GM12878 (cell line): ENCODE measurements around the gene RAPGEF6. TPM values are rescaled to one million over a fixed set of nuclear protein-coding genes. Genes with fewer than 3 reads are reported as not detected.

Experiments used
- ATAC-seq: fragments of 200-7000 bp; cut with Tn5 transposase; 3 replicates; pipeline ENCODE4 v1.9.1; 2020; ENCODE audit warnings: mild to moderate bottlenecking, moderate library complexity
- BruUV-seq: library from RNA; stranded (reverse); fragments of 400-500 nt; replicated peaks from 2 replicates; lab custom pipeline; 2021; lab: Mats Ljungman, UMichigan
- CTCF ChIA-PET: fragments of 300-600 bp; sonication (Branson Sonifier 250); formaldehyde crosslinking; extraction: SDS; loops from one replicate; lab custom pipeline; 2021; ENCODE audit warnings: inconsistent platforms; lab: Yijun Ruan, JAX
- POLR2A ChIA-PET: fragments of 350-600 bp; formaldehyde crosslinking; extraction: SDS; loops from one replicate; lab custom pipeline; 2021; ENCODE audit warnings: inconsistent platforms; lab: Charles Lee
- RAD21 ChIA-PET: fragments of 300-600 bp; sonication (Branson Sonifier 250); formaldehyde crosslinking; loops from one replicate; lab custom pipeline; 2023; ENCODE audit warnings: antibody characterized with exemption; ENCODE audit not compliant: unreplicated experiment; lab: Charles Lee
- SMC1A ChIA-PET: fragments of 300-600 bp; sonication (Branson Sonifier 250); formaldehyde crosslinking; loops from one replicate; lab custom pipeline; 2023; ENCODE audit not compliant: unreplicated experiment, uncharacterized antibody; lab: Charles Lee
- DNase-seq: peaks from one replicate; pipeline ENCODE4 v3.0.0-alpha.2; 2011; ENCODE audit warnings: low read depth, low spot score
- FAIRE-seq: peaks from 3 replicates; lab custom pipeline; 2011; peaks lifted over from hg19 to GRCh38; lab: Jason Lieb, UNC
- H2AFZ ChIP-seq: 2 replicates; pipeline ENCODE4 v1.6.0; 2011; ENCODE audit warnings: low read depth, low read length, control low read depth; ENCODE audit not compliant: control insufficient read depth
- H3K27ac ChIP-seq: 2 replicates; pipeline ENCODE4 v1.5.1; 2011; ENCODE audit warnings: control low read depth; ENCODE audit not compliant: control insufficient read depth, insufficient read depth
- H3K27me3 ChIP-seq, 2 experiments: replicated peaks in 1 of 2; 2 replicates each; pipeline versions ENCODE4 v1.6.0 to v1.6.1; 2011; ENCODE audit warnings: low read length in 1 of 2; ENCODE audit not compliant: control insufficient read depth in 2 of 2, insufficient read depth in 2 of 2
- H3K36me3 ChIP-seq, 2 experiments: 2 replicates each; pipeline ENCODE4 v1.5.1; 2011; ENCODE audit warnings: low read length in 1 of 2; ENCODE audit not compliant: control insufficient read depth in 2 of 2, insufficient read depth in 2 of 2
- H3K4me1 ChIP-seq: 2 replicates; pipeline ENCODE4 v1.6.1; 2011; ENCODE audit warnings: mild to moderate bottlenecking, low read length, moderate library complexity, mixed read lengths; ENCODE audit not compliant: control insufficient read depth, insufficient read depth
- H3K4me2 ChIP-seq: 2 replicates; pipeline ENCODE4 v1.6.0; 2011; ENCODE audit warnings: control low read depth; ENCODE audit not compliant: control insufficient read depth, insufficient read depth
- H3K4me3 ChIP-seq: fragments of 200-600 bp; sonication (generic); 2 replicates; pipeline ENCODE4 v1.5.1; 2016
- H3K79me2 ChIP-seq: 2 replicates; pipeline ENCODE4 v1.6.0; 2011; ENCODE audit warnings: low read length; ENCODE audit not compliant: control insufficient read depth, insufficient read depth
- H3K9ac ChIP-seq: 2 replicates; pipeline ENCODE4 v1.8.0; 2011; ENCODE audit warnings: low read length, control low read depth, mixed read lengths; ENCODE audit not compliant: control insufficient read depth, insufficient read depth
- H3K9me3 ChIP-seq: replicated peaks from 3 replicates; pipeline ENCODE4 v1.5.1; 2011; ENCODE audit warnings: mild to moderate bottlenecking, low read length; ENCODE audit not compliant: control insufficient read depth, insufficient read depth
- H4K20me1 ChIP-seq: 2 replicates; pipeline ENCODE4 v1.6.0; 2011; ENCODE audit not compliant: control insufficient read depth, insufficient read depth
- NFIC ChIP-seq: IDR thresholded peaks from 2 replicates; pipeline ENCODE4 v1.6.1; 2012; ENCODE audit warnings: low read depth, mild to moderate bottlenecking, inconsistent platforms, low read length, moderate library complexity
- POLR2AphosphoS5 ChIP-seq: IDR thresholded peaks from 2 replicates; pipeline ENCODE4 v1.6.1; 2011; ENCODE audit warnings: mild to moderate bottlenecking, low read length, inconsistent platforms
- SMARCA5 ChIP-seq: fragments of 450-650 bp; IDR thresholded peaks from 2 replicates; pipeline ENCODE4 v1.6.1; 2017; ENCODE audit warnings: mild to moderate bottlenecking
- SREBF2 ChIP-seq: IDR thresholded peaks from 2 replicates; pipeline ENCODE4 v1.6.1; 2012; ENCODE audit warnings: mild to moderate bottlenecking, low read length
- WGBS: methylation state at CpG from one replicate; pipeline ENCODE4 v1.1.6; 2016; ENCODE audit warnings: low lambda C conversion rate; ENCODE audit not compliant: insufficient replicate concordance, insufficient coverage; ENCODE audit errors: missing lambda C conversion rate; 5-methylcytosine and 5-hydroxymethylcytosine counted together
- in situ Hi-C: fragments of 300-500 bp; cut with MboI; formaldehyde crosslinking; loops from 9 replicates; pipeline ENCODE4 v1.14.3; 2018; ENCODE audit warnings: mixed read lengths
- intact Hi-C: fragments of 100-400 bp; cut with micrococcal nuclease; formaldehyde crosslinking; loops from one replicate; pipeline ENCODE4 v1.14.2; 2022; ENCODE audit not compliant: unreplicated experiment
- polyA plus RNA-seq, 11 experiments: library from polyadenylated mRNA; depleted of rRNA in 4 of 11; unstranded in 6 of 11; stranded (reverse) in 5 of 11; fragments of >200 nt; fragmentation: Nextera tagmentation in 4 of 11; fragmentation: Illumina TruSeq in 1 of 11; extraction: Ambion mirVana in 4 of 11; extraction: Trizol in 1 of 11; gene quantifications; 1 replicate in 1 of 11; 2 replicates in 10 of 11; pipeline versions ENCODE4 v1.2.1 to v1.2.3, GENCODE V29; 2011 to 2016; ENCODE audit warnings: inconsistent platforms in 2 of 11, missing spikeins in 2 of 11, low read depth in 1 of 11
- total RNA-seq, 4 experiments: library from RNA; depleted of rRNA in 3 of 4; stranded (reverse); fragments of >200 nt in 3 of 4; fragmentation: Illumina TruSeq in 1 of 4; extraction: Trizol in 1 of 4; gene quantifications; 2 replicates each; pipeline versions ENCODE4 v1.2.1 to v1.2.3, GENCODE V29; 2013 to 2021

Gene RAPGEF6
- total and polyA plus RNA-seq, 10 of the 15 experiments (the other 5 are each of a cell fraction or from before 2014, with no cell fraction given): 2.9 to 24.0 (median 14.2) TPM

DNA sequence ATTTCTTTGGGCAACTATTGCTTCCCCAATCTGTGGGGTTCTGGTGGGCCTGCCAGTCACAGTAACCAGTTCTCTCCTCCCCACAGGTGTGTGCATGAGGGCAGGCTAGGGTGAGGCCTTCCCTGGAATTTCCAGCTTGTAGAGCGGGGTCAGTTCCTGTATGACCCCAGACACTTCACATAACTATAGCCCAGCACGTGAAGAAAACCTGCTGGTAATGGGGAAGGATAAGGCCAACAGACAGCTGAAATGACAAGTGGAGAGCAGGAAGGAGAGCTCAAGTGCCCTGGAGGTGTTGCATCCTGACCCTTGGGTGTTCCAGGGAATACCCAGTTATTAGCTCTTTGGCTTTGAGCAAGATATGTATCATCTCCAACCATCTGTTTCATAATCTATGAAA is 229.0 kb downstream of the RAPGEF6 start:
- Histone ChIP-seq H3K9me3 (peaks cover 4% of the 10 kb centered on the region; the same call in 2 of the 3 replicates), H3K4me1 (no peaks in the 10 kb centered on the region), H3K4me3 (no peak overlapping the region), H2AFZ (no peak overlapping the region), H3K79me2 (no peaks in the 10 kb centered on the region), H3K27ac (no peak overlapping the region), H3K9ac (no peak overlapping the region), H3K27me3 (no peaks in the 10 kb centered on the region), H3K36me3 (peaks cover 0 to 11% of the 10 kb centered on the region in 2 experiments; a peak in 3 of 4 replicates), H4K20me1 (no peaks in the 10 kb centered on the region), H3K4me2 (no peak overlapping the region)
- no peak for TF ChIP-seq SREBF2
- no peak for TF ChIP-seq SMARCA5
- TF ChIP-seq NFIC: no peak
- 81% methylated on average over 2 of the region's 2 CpGs for WGBS
- no TSS peak for BruUV-seq
- DNase-seq (no peak), FAIRE-seq (no peak), ATAC-seq (peak; percentile 14; the same call in 2 of the 3 replicates)
- intact Hi-C loops: no loop called here
- SMC1A ChIA-PET: interaction anchor here (1.3 to 1.5 kb wide), 3 partner anchors 10 to 224 kb away, joined by 3 to 8 read pairs (median 5); no protein-coding TSS in a partner anchor
- POLR2A ChIA-PET: interaction anchor here (1.1 to 1.7 kb wide), 2 partner anchors 8 to 10 kb away, joined by 3 to 6 read pairs; no protein-coding TSS in a partner anchor
- RAD21 ChIA-PET: interaction anchor here (1.0 to 2.1 kb wide), 3 partner anchors 10 to 179 kb away, joined by 3 to 8 read pairs (median 4); partner anchors contain the start of gene CDC42SE2
- CTCF ChIA-PET: interaction anchor here (0.9 to 1.4 kb wide), 5 partner anchors 10 to 204 kb away, joined by 3 to 4 read pairs (median 4); no protein-coding TSS in a partner anchor
- in situ Hi-C loops: loop anchor here (25.0 kb wide), 1 partner anchor 1294 kb away; no protein-coding TSS in a partner anchor

DNA sequence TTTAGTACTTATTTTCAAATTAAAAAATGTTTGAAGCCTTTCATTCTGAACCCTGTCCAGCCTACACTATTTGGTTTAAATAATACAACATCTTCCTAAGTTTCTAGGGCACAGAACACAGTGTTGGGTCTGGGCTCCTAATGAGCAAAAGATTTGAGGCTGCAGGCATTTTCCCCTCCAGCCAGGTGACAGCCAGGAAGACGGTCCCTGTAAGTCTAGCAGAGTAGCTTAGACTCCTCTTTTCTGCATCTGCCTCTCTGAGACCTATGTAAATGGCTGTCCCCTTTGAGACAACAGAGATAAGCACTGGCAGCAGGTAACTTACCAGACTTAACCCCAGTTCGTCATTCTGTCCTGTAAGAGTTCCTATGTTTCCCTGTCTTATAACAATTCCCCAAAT is 229.4 kb downstream of the RAPGEF6 start:
- Histone ChIP-seq H3K4me2 (no peak overlapping the region), H3K9me3 (peaks cover 4% of the 10 kb centered on the region; the same call in 2 of the 3 replicates), H3K36me3 (peaks cover 0 to 11% of the 10 kb centered on the region in 2 experiments; a peak in 3 of 4 replicates), H2AFZ (no peak overlapping the region), H3K4me3 (no peak overlapping the region), H3K4me1 (no peaks in the 10 kb centered on the region), H3K79me2 (no peaks in the 10 kb centered on the region), H3K9ac (no peak overlapping the region), H3K27me3 (no peaks in the 10 kb centered on the region), H3K27ac (no peak overlapping the region), H4K20me1 (no peaks in the 10 kb centered on the region)
- BruUV-seq: no TSS peak
- ChIA-PET POLR2A (interaction anchor here (1.1 to 1.7 kb wide), 2 partner anchors 9 kb away, joined by 3 to 6 read pairs; no protein-coding TSS in a partner anchor), CTCF (interaction anchor here (0.9 to 1.2 kb wide), 3 partner anchors 8 to 10 kb away, joined by 3 to 4 read pairs (median 3); no protein-coding TSS in a partner anchor), RAD21 (interaction anchor here (1.0 to 2.1 kb wide), 4 partner anchors 10 to 179 kb away, joined by 3 to 8 read pairs (median 4); partner anchors contain the start of gene CDC42SE2), SMC1A (interaction anchor here (0.8 to 1.5 kb wide), 4 partner anchors 9 to 224 kb away, joined by 3 to 8 read pairs (median 4); no protein-coding TSS in a partner anchor)
- TF ChIP-seq NFIC (no peak), POLR2AphosphoS5 (peak; percentile 42; the same call in 1 of the 2 replicates)
- DNase-seq: no peak
- 70% methylated on average over 2 of the region's 2 CpGs for WGBS
- peak; percentile 27 for ATAC-seq
- intact Hi-C loops: no loop called here
- no peak for FAIRE-seq
- in situ Hi-C loops: loop anchor here (25.0 kb wide), 1 partner anchor 1293 kb away; no protein-coding TSS in a partner anchor
